ENCODE results near the gene KRTAP9-2. TPM values are rescaled to one million over a fixed set of nuclear protein-coding genes. Genes with fewer than 3 reads are reported as not detected.

The KRTAP9-2 gene
- total RNA-seq, 1 donor from 2014 or later = not detected

Other genes starting within 250 kb of the KRTAP9-2 start
- gene KRT40, start 242.3 kb upstream of the KRTAP9-2 start, total RNA-seq = not detected in 2 replicates
- gene KRTAP3-3, start 232.5 kb upstream of the KRTAP9-2 start, total RNA-seq = not detected in 2 replicates
- gene KRTAP3-2, start 226.7 kb upstream of the KRTAP9-2 start, total RNA-seq = not detected in 2 replicates
- gene KRTAP3-1, start 217.5 kb upstream of the KRTAP9-2 start, total RNA-seq = not detected in 2 replicates
- gene KRTAP1-5, start 199.4 kb upstream of the KRTAP9-2 start, total RNA-seq = not detected in 2 replicates
- gene KRTAP1-4, start 196.5 kb upstream of the KRTAP9-2 start, total RNA-seq = not detected in 2 replicates
- not detected in 2 replicates for gene KRTAP1-3, start 191.8 kb upstream of the KRTAP9-2 start, total RNA-seq
- gene KRTAP1-1, start 185.2 kb upstream of the KRTAP9-2 start, total RNA-seq = not detected in 2 replicates
- not detected in 2 replicates for gene KRTAP2-1, start 179.3 kb upstream of the KRTAP9-2 start, total RNA-seq
- not detected in 2 replicates for gene KRTAP2-2, start 171.4 kb upstream of the KRTAP9-2 start, total RNA-seq
- gene KRTAP2-3, start 166.5 kb upstream of the KRTAP9-2 start, total RNA-seq = not detected in 2 replicates
- gene KRTAP2-4, start 160.8 kb upstream of the KRTAP9-2 start, total RNA-seq = not detected in 2 replicates
- gene KRTAP4-7, start 142.5 kb upstream of the KRTAP9-2 start, total RNA-seq = not detected in 2 replicates
- gene KRTAP4-8, start 128.5 kb upstream of the KRTAP9-2 start, total RNA-seq = not detected in 2 replicates
- not detected in 2 replicates for gene KRTAP4-16, start 124.4 kb upstream of the KRTAP9-2 start, total RNA-seq
- not detected in 2 replicates for gene KRTAP4-9, start 121.3 kb upstream of the KRTAP9-2 start, total RNA-seq
- gene KRTAP4-11, start 108.3 kb upstream of the KRTAP9-2 start, total RNA-seq = not detected in 2 replicates
- not detected in 2 replicates for gene KRTAP4-12, start 102.5 kb upstream of the KRTAP9-2 start, total RNA-seq
- gene KRTAP4-6, start 86.1 kb upstream of the KRTAP9-2 start, total RNA-seq = not detected in 2 replicates
- gene KRTAP4-5, start 76.8 kb upstream of the KRTAP9-2 start, total RNA-seq = not detected in 2 replicates
- not detected in 2 replicates for gene KRTAP4-4, start 65.9 kb upstream of the KRTAP9-2 start, total RNA-seq
- gene KRTAP4-3, start 58.4 kb upstream of the KRTAP9-2 start, total RNA-seq = not detected in 2 replicates
- not detected in 2 replicates for gene KRTAP4-2, start 48.4 kb upstream of the KRTAP9-2 start, total RNA-seq
- gene KRTAP4-1, start 41.7 kb upstream of the KRTAP9-2 start, total RNA-seq = not detected in 2 replicates
- gene KRTAP9-1, start 36.8 kb upstream of the KRTAP9-2 start, total RNA-seq = not detected in 2 replicates
- gene KRTAP9-3, start 5.8 kb downstream of the KRTAP9-2 start, total RNA-seq = not detected in 2 replicates
- not detected in 2 replicates for gene KRTAP9-8, start 11.4 kb downstream of the KRTAP9-2 start, total RNA-seq
- not detected in 2 replicates for gene KRTAP9-4, start 23.0 kb downstream of the KRTAP9-2 start, total RNA-seq
- not detected in 2 replicates for gene KRTAP9-9, start 28.7 kb downstream of the KRTAP9-2 start, total RNA-seq
- gene KRTAP9-6, start 38.7 kb downstream of the KRTAP9-2 start, total RNA-seq = not detected in 2 replicates
- gene KRTAP9-7, start 49.0 kb downstream of the KRTAP9-2 start, total RNA-seq = not detected in 2 replicates
- not detected in 2 replicates for gene KRTAP29-1, start 76.2 kb downstream of the KRTAP9-2 start, total RNA-seq
- gene KRTAP16-1, start 82.7 kb downstream of the KRTAP9-2 start, total RNA-seq = not detected in 2 replicates
- gene KRTAP17-1, start 89.1 kb downstream of the KRTAP9-2 start, total RNA-seq = not detected in 2 replicates
- not detected in 2 replicates for gene KRT33A, start 124.2 kb downstream of the KRTAP9-2 start, total RNA-seq
- not detected in 2 replicates for gene KRT33B, start 143.2 kb downstream of the KRTAP9-2 start, total RNA-seq
- under 0.01 TPM in 1 of 2 replicates, not detected in the other for gene KRT34, start 155.7 kb downstream of the KRTAP9-2 start, total RNA-seq
- gene KRT31, start 171.0 kb downstream of the KRTAP9-2 start, total RNA-seq = not detected in 2 replicates
- not detected in 2 replicates for gene KRT37, start 197.9 kb downstream of the KRTAP9-2 start, total RNA-seq
- gene KRT38, start 214.3 kb downstream of the KRTAP9-2 start, total RNA-seq = not detected in 2 replicates
- not detected in 2 replicates for gene KRT32, start 240.7 kb downstream of the KRTAP9-2 start, total RNA-seq